Neural cell (in vitro differentiated cells): ENCODE measurements around the gene PTPN3.

Experiments used
- CTCF ChIP-seq: fragments of 450-650 bp; IDR thresholded peaks from 2 replicates; pipeline ENCODE4 v1.5.1; 2014; ENCODE audit warnings: antibody characterized with exemption, mild to moderate bottlenecking, moderate library complexity; ENCODE audit not compliant: poor library complexity, severe bottlenecking
- EP300 ChIP-seq: fragments of 450-650 bp; conservative IDR thresholded peaks from 2 replicates; pipeline ENCODE4 v1.6.1; 2014; ENCODE audit warnings: antibody characterized with exemption, mild to moderate bottlenecking, moderate library complexity; ENCODE audit not compliant: poor library complexity, severe bottlenecking
- EZH2 ChIP-seq: fragments of 200-600, 300-800 bp; shearing (Covaris generic), sonication (generic); IDR thresholded peaks from 2 replicates; pipeline ENCODE4 v1.6.1; 2014; ENCODE audit warnings: antibody characterized with exemption, low read length, borderline replicate concordance, mild to moderate bottlenecking; ENCODE audit not compliant: insufficient read depth, poor library complexity, severe bottlenecking
- POLR2AphosphoS5 ChIP-seq: IDR thresholded peaks from 2 replicates; pipeline ENCODE4 v1.6.1; 2012
- RAD21 ChIP-seq: fragments of 450-650 bp; conservative IDR thresholded peaks from 2 replicates; pipeline ENCODE4 v1.6.1; 2014; ENCODE audit warnings: antibody characterized with exemption, mild to moderate bottlenecking, moderate library complexity
- REST ChIP-seq: IDR thresholded peaks from 2 replicates; pipeline ENCODE4 v1.6.1; 2012; ENCODE audit warnings: borderline replicate concordance
- SMC3 ChIP-seq: fragments of 450-650 bp; conservative IDR thresholded peaks from 2 replicates; pipeline ENCODE4 v1.6.1; 2014; ENCODE audit warnings: antibody characterized with exemption, mild to moderate bottlenecking, moderate library complexity; ENCODE audit not compliant: poor library complexity
- TAF1 ChIP-seq: IDR thresholded peaks from 2 replicates; pipeline ENCODE4 v1.6.1; 2012; ENCODE audit warnings: low read depth

DNA sequence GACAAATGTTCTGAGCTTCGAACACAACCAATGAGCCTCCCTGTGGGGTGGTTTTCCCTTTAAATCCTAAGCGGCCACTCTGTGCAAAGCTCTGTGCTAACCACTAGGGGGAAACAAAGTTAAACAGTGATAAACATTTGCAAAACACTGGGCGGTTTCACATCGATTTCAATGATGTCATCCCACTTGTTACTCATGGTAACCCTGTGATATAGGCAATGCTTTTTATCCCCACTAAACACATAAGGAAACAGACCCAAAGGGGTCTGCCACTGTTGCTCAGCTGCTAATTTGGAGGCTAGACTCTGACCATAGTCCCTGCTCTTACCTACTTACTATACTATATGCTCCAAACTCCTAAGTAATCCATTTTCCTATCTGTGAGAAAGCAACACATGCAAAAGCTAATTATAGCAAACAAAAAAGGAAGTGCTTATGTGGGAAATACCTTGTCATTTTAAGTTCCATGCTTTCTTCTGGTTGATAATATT is 57.3 kb downstream of the PTPN3 start:
- peak; percentile 61 for TF ChIP-seq CTCF
- TF ChIP-seq EZH2, result no peak
- no peak for TF ChIP-seq POLR2AphosphoS5
- no peak for TF ChIP-seq SMC3
- no peak for TF ChIP-seq REST
- no peak for TF ChIP-seq EP300
- peak; percentile 29 for TF ChIP-seq RAD21
- TF ChIP-seq TAF1, result no peak
